B cell (primary cell): ENCODE data around the gene DDAH1. TPM values are rescaled to one million over a fixed set of nuclear protein-coding genes. Genes with fewer than 3 reads are reported as not detected.

Source experiments
- ATAC-seq: fragments of 200-7000 bp; cut with Tn5 transposase; one replicate; pipeline ENCODE4 v1.10.0; 2021; ENCODE audit warnings: low read depth, mild to moderate bottlenecking, moderate number of reproducible peaks, moderate library complexity
- CTCF ChIA-PET: fragments of 350-600 bp; sonication (Branson Sonifier 250); formaldehyde crosslinking; loops from one replicate; lab custom pipeline; 2021; ENCODE audit warnings: antibody characterized with exemption, inconsistent platforms; lab: Charles Lee
- POLR2A ChIA-PET: fragments of 350-600 bp; sonication (Branson Sonifier 250); formaldehyde crosslinking; loops from one replicate; lab custom pipeline; 2021; ENCODE audit warnings: antibody characterized with exemption; lab: Charles Lee
- DNase-seq: peaks from one replicate; pipeline ENCODE4 v3.0.0; 2013
- H2AFZ ChIP-seq: 2 replicates; pipeline ENCODE4 v1.6.1; 2012; ENCODE audit warnings: mild to moderate bottlenecking, low read depth, low read length; ENCODE audit not compliant: insufficient read depth, poor library complexity, severe bottlenecking
- H3K27ac ChIP-seq, 2 donors: 1 replicate in 1 of 2; 2 replicates in 1 of 2; pipeline ENCODE4 v1.5.1; 2012 to 2013; ENCODE audit warnings: low read length in 2 of 2, mild to moderate bottlenecking in 2 of 2, moderate library complexity in 1 of 2
- H3K27me3 ChIP-seq, 4 experiments: fragments of 200-600 bp in 1 of 4; sonication (generic) in 1 of 4; replicated peaks in 1 of 4; 1 replicate in 2 of 4; 2 replicates in 2 of 4; pipeline versions ENCODE4 v1.6.1 to v1.7.0; 2013 to 2016; ENCODE audit warnings: low read length in 3 of 4, mild to moderate bottlenecking in 2 of 4, mixed read lengths in 1 of 4, moderate library complexity in 1 of 4; ENCODE audit not compliant: insufficient read depth in 4 of 4, control insufficient read depth in 3 of 4; ENCODE audit errors: control extremely low read depth in 1 of 4
- H3K36me3 ChIP-seq, 2 experiments: replicated peaks in 1 of 2; 1 replicate in 1 of 2; 2 replicates in 1 of 2; pipeline versions ENCODE4 v1.6.1 to v1.7.1; 2013; ENCODE audit warnings: low read length in 1 of 2; ENCODE audit not compliant: insufficient read depth in 2 of 2, control insufficient read depth in 1 of 2; ENCODE audit errors: control extremely low read depth in 1 of 2, extremely low read depth in 1 of 2
- H3K4me1 ChIP-seq, 2 donors: fragments of 200-600 bp in 1 of 2; sonication (generic) in 1 of 2; 1 replicate in 1 of 2; 2 replicates in 1 of 2; pipeline versions ENCODE4 v1.5.1 to v1.6.1; 2013 to 2017; ENCODE audit warnings: low read length in 2 of 2; ENCODE audit not compliant: control insufficient read depth in 2 of 2, insufficient read depth in 2 of 2
- H3K4me2 ChIP-seq: replicated peaks from 2 replicates; pipeline ENCODE3; 2012; ENCODE audit warnings: mild to moderate bottlenecking, low read depth, low read length; ENCODE audit not compliant: poor library complexity, severe bottlenecking
- H3K4me3 ChIP-seq, 5 experiments: fragments of 200-600 bp in 1 of 5; sonication (generic) in 1 of 5; 1 replicate in 3 of 5; 2 replicates in 2 of 5; pipeline versions ENCODE4 v1.5.1 to v1.7.0; 2011 to 2016; ENCODE audit warnings: low read length in 4 of 5, mild to moderate bottlenecking in 4 of 5, low read depth in 2 of 5, control low read depth in 1 of 5, moderate library complexity in 1 of 5; ENCODE audit not compliant: insufficient read depth in 1 of 5; ENCODE audit errors: control extremely low read depth in 1 of 5, extremely low read depth in 1 of 5
- H3K79me2 ChIP-seq: fragments of 200-600 bp; sonication (generic); one replicate; pipeline ENCODE4 v1.6.0; 2016; ENCODE audit warnings: low read length; ENCODE audit not compliant: control insufficient read depth, insufficient read depth
- H3K9ac ChIP-seq: fragments of 200-600 bp; sonication (generic); 2 replicates; pipeline ENCODE4 v1.6.1; 2017; ENCODE audit warnings: mild to moderate bottlenecking, low read length, moderate library complexity
- H3K9me3 ChIP-seq, 3 donors: one replicate each; pipeline versions ENCODE4 v1.6.1 to v1.7.1; 2013; ENCODE audit warnings: low read length in 2 of 3; ENCODE audit not compliant: control insufficient read depth in 2 of 3, insufficient read depth in 1 of 3; ENCODE audit errors: control extremely low read depth in 1 of 3
- H4K20me1 ChIP-seq: 2 replicates; pipeline ENCODE4 v1.6.0; 2012; ENCODE audit warnings: mild to moderate bottlenecking, low read length; ENCODE audit not compliant: insufficient read depth, control insufficient read depth, poor library complexity, severe bottlenecking
- H3K27ac Mint-ChIP-seq: one replicate; pipeline ENCODE4 v1.8.0; 2021; ENCODE audit warnings: mixed read lengths
- H3K27me3 Mint-ChIP-seq: one replicate; pipeline ENCODE4 v1.8.0; 2021; ENCODE audit warnings: mixed read lengths
- H3K4me1 Mint-ChIP-seq: one replicate; pipeline ENCODE4 v1.8.0; 2021; ENCODE audit warnings: mixed read lengths
- H3K4me3 Mint-ChIP-seq: one replicate; pipeline ENCODE4 v1.8.0; 2021; ENCODE audit warnings: mixed read lengths
- H3K9me3 Mint-ChIP-seq: one replicate; pipeline ENCODE4 v1.8.0; 2022; ENCODE audit warnings: mixed read lengths; ENCODE audit not compliant: insufficient read depth
- CTCF ChIP-seq: fragments of 200-600 bp; IDR thresholded peaks from one replicate; pipeline ENCODE4 v1.8.0; 2022; ENCODE audit warnings: antibody characterized with exemption, mild to moderate bottlenecking
- EZH2 ChIP-seq: IDR thresholded peaks from 2 replicates; pipeline ENCODE4 v1.6.1; 2012; ENCODE audit warnings: borderline replicate concordance, low read depth, mild to moderate bottlenecking, moderate library complexity, low read length; ENCODE audit not compliant: insufficient read depth, poor library complexity, severe bottlenecking
- WGBS: methylation state at CpG from one replicate; pipeline ENCODE4 v1.1.5; 2013; ENCODE audit warnings: missing lambda C conversion rate; ENCODE audit not compliant: insufficient coverage; 5-methylcytosine and 5-hydroxymethylcytosine counted together
- intact Hi-C: fragments of 100-400 bp; cut with micrococcal nuclease; formaldehyde crosslinking; loops from one replicate; pipeline ENCODE4 v1.10.0; 2022
- polyA plus RNA-seq: library from polyadenylated mRNA; depleted of rRNA; stranded (reverse); fragments of >200 nt; gene quantifications from 2 replicates; pipeline ENCODE4 v1.2.3, GENCODE V29; 2012
- total RNA-seq, 2 donors: library from RNA; stranded (reverse); fragments of 120-200 nt in 1 of 2; gene quantifications; 1 replicate in 1 of 2; 2 replicates in 1 of 2; pipeline versions ENCODE4 v1.2.3 to v1.2.4, GENCODE V29; 2013 to 2022

Gene DDAH1
- total and polyA plus RNA-seq, 2 donors (not counting 1 experiment from before 2014, with no cell fraction given) = 0.04 TPM; not detected in 1

- ATAC-seq = no peak
- Mint-ChIP-seq H3K9me3 (no peaks in the 10 kb centered on the region), H3K27me3 (no peaks in the 10 kb centered on the region), H3K4me3 (no peak overlapping the region), H3K4me1 (peaks cover 2% of the 10 kb centered on the region), H3K27ac (no peak overlapping the region)
- Histone ChIP-seq H3K4me3 (no peak overlapping the region), H2AFZ (no peak overlapping the region), H3K9ac (no peak overlapping the region), H3K9me3 (no peaks in the 10 kb centered on the region), H3K4me2 (no peak overlapping the region), H3K4me1 (no peaks in the 10 kb centered on the region), H3K27ac (no peak overlapping the region), H3K79me2 (no peaks in the 10 kb centered on the region), H3K27me3 (no peaks in the 10 kb centered on the region), H3K36me3 (no peaks in the 10 kb centered on the region), H4K20me1 (no peaks in the 10 kb centered on the region)
- TF ChIP-seq EZH2 = no peak
- no peak for TF ChIP-seq CTCF
- WGBS = 100% methylated on average over 1 of the region's 2 CpGs
- intact Hi-C loops = no loop called here
- ChIA-PET CTCF (no interaction called here), POLR2A (no interaction called here)
- DNase-seq = no peak
These were observed 89.5 kb downstream of the DDAH1 start for GRCh38 chr1:85375493-85375892.

GRCh38 chr1:85374160-85374559 is 90.8 kb downstream of the DDAH1 start:
- TF ChIP-seq CTCF = no peak
- TF ChIP-seq EZH2 = no peak
- Histone ChIP-seq H3K27me3 (no peaks in the 10 kb centered on the region), H3K4me1 (no peaks in the 10 kb centered on the region), H4K20me1 (no peaks in the 10 kb centered on the region), H3K9me3 (no peaks in the 10 kb centered on the region), H3K79me2 (no peaks in the 10 kb centered on the region), H3K4me3 (no peak overlapping the region), H3K27ac (no peak overlapping the region), H3K36me3 (no peaks in the 10 kb centered on the region), H3K9ac (no peak overlapping the region), H2AFZ (no peak overlapping the region), H3K4me2 (no peak overlapping the region)
- Mint-ChIP-seq H3K4me1 (peaks cover 2% of the 10 kb centered on the region), H3K27ac (no peak overlapping the region), H3K27me3 (no peaks in the 10 kb centered on the region), H3K4me3 (no peak overlapping the region), H3K9me3 (no peaks in the 10 kb centered on the region)
- ATAC-seq (no peak), DNase-seq (no peak)
- POLR2A ChIA-PET = no interaction called here
- CTCF ChIA-PET = no interaction called here
- intact Hi-C loops = no loop called here
